Measurements from ENCODE around the gene DFFA.
A peak's percentile ranks its signal among the peaks of the same experiment; 100 is the strongest.
"Not testable (repeated sequence)": the region's sequence is repeated elsewhere in the genome, so short reads cannot be mapped to it uniquely, and the experiment has no call there.

Gene DFFA

DNA sequence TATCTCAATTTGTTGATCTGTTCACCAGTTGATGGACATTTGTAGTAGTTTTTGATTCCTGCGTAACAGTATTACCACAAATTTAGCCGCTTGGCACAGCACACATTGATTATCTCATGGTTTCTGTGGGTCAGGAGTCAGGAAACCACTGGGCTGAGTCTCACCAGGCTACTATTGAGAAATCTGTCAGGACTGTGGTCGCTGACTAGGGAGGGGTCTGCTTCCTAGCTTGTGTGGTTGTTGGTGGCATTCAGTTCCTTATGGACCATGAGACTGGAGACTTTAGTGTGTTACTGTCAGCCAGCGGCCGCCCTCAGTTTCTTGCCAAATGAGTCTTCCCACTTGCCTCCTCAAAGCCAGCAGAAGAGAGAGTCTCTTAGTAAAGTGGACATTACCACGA, 12.2 kb upstream of the DFFA start:
- Histone ChIP-seq H3K27ac (ENCODE audit: insufficient read depth, low read depth, low read length, poor library complexity, severe bottlenecking) (no peak overlapping the region), H3K4me3 (ENCODE audit: insufficient read depth, low read depth, low read length) (no peak overlapping the region), H3K27me3 (ENCODE audit: control insufficient read depth, insufficient read depth, low read length, poor library complexity, severe bottlenecking) (no peaks in the 10 kb centered on the region), H3K36me3 (ENCODE audit: control insufficient read depth, insufficient read depth, low read length) (no peaks in the 10 kb centered on the region), H3K9me3 (ENCODE audit: control insufficient read depth, low read length) (no peaks in the 10 kb centered on the region), H3K4me1 (ENCODE audit: control insufficient read depth, insufficient read depth, low read length) (peaks cover 3% of the 10 kb centered on the region)
- WGBS, 2 experiments: 96 to 97% methylated on average over 6 of the region's 6 CpGs

DNA sequence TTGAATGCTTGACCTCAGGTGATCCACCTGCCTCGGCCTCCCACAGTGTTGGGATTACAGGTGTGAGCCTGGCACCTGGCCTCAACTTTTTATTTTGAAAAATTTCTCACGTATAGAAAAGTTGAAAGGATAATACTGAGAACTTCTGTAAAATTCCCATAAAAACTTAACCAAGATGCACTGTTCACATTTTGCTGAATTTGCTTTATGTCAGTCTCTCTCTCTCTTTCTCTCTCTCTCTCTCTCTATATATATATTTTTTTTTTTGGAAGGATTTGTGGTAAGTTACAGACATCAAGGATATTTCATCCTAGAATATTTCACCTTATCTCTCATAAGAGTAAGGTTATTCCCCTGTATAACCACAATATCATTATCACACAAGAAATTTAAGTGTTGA, 8.3 kb upstream of the DFFA start:
- Histone ChIP-seq H3K4me1 (ENCODE audit: control insufficient read depth, insufficient read depth, low read length) (peaks cover 9% of the 10 kb centered on the region), H3K9me3 (ENCODE audit: control insufficient read depth, low read length) (no peaks in the 10 kb centered on the region), H3K4me3 (ENCODE audit: insufficient read depth, low read depth, low read length) (no peak overlapping the region), H3K27me3 (ENCODE audit: control insufficient read depth, insufficient read depth, low read length, poor library complexity, severe bottlenecking) (no peaks in the 10 kb centered on the region), H3K36me3 (ENCODE audit: control insufficient read depth, insufficient read depth, low read length) (no peaks in the 10 kb centered on the region), H3K27ac (ENCODE audit: insufficient read depth, low read depth, low read length, poor library complexity, severe bottlenecking) (no peak overlapping the region)
- whole genome bisulfite sequencing, 2 experiments: 92 to 95% methylated on average over 2 of the region's 2 CpGs

DNA sequence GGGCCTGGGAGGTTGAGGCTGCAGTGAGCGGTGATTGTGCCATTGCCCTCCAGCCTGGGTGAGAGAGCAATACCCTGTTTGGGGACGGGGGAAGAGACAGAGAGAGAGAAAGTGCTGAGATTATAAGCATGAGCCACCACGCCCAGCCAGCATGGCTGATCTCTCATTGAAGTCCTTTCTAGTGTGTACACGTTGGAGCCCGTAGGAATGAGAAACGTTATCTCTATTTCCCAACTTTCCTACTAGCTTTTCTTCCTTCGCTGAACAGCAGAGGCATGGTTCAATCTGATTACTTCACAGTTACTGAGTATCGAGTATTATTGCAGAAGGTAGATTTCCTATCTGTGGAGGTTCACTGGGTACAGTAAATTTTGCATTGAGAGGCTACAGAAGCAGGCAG, 7.0 kb upstream of the DFFA start:
- Histone ChIP-seq H3K36me3 (ENCODE audit: control insufficient read depth, insufficient read depth, low read length) (no peaks in the 10 kb centered on the region), H3K27me3 (ENCODE audit: control insufficient read depth, insufficient read depth, low read length, poor library complexity, severe bottlenecking) (no peaks in the 10 kb centered on the region), H3K27ac (ENCODE audit: insufficient read depth, low read depth, low read length, poor library complexity, severe bottlenecking) (no peak overlapping the region), H3K4me3 (ENCODE audit: insufficient read depth, low read depth, low read length) (no peak overlapping the region), H3K4me1 (ENCODE audit: control insufficient read depth, insufficient read depth, low read length) (peaks cover 9% of the 10 kb centered on the region), H3K9me3 (ENCODE audit: control insufficient read depth, low read length) (no peaks in the 10 kb centered on the region)
- 79 to 82% methylated on average over 8 of the region's 8 CpGs for WGBS, 2 experiments

DNA sequence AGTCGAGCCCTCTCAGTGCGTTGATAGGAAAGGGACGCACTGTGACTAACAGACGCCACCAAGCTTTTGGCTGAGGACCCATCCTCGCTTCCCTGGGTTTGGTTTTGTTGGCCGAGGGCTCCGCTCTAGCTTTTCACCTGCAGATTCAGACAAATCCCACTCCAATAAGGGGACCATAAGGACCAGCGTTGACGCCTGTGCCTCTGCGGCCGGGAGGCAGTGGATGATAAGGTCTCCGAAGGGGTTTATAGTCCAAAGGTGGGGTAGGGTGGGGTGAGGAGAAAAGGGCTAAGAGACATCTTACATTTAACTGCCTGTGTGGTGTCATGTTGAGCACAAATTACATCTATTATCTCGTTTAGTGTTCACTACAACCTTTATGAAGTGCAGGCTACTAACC, 3.2 kb upstream of the DFFA start:
- H3K27ac ChIP-seq (ENCODE audit: insufficient read depth, low read depth, low read length, poor library complexity, severe bottlenecking): no peak overlapping the region

DNA sequence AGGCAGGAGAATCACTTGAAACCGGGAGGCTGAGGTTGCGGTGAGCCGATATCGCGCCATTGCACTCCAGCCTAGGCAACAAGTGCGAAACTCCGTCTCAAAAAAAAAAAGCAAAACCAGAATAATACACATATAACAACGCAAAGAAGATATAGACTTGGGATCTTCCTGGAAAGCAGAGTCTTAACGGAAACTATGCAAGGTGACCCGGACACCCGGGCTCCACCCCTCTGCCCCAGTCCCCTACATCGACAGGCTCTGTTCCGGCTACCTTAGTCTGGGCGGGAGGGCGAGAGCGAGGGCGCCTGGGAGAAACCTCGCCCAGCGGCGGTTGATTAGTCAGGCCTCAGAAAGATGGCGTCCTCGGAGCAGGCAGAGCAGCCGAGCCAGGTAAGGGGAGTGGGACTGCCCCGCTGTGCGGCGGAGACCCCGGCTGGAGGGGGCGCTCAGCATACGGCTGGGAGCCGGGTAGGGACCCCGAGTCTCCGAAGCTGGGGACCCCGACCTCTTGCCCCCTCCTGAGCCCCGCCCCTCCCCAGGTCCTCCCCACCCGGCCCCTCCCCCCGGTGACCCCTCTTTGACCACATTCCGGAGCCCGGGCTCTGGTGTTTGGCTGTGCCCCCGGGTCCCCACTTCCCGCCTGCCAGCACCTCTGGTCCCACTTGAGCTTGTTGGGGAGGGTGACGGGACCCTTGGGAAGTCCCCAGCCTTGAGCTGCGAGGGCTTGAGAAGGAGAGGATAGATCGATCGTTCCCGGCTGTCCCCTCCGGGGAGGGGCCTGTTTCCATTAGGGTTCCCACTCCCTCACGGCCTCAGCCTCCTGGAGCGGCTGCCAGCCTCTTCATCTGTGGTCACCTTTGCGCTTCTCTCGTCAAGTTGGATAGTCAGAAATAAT, 2.5 kb upstream of the DFFA start, which contains the start of gene PEX14:
Gene PEX14 (plus strand): TSS at position 338 of the 895 bp plus-strand sequence. CDS start 17 bp downstream, at position 355.
- Histone ChIP-seq H3K27ac (ENCODE audit: insufficient read depth, low read depth, low read length, poor library complexity, severe bottlenecking) (peak within 1 kb of the TSS; percentile 31), H3K4me3 (ENCODE audit: insufficient read depth, low read depth, low read length) (peak within 1 kb of the TSS; percentile 93), H3K9me3 (ENCODE audit: control insufficient read depth, low read length) (no peaks in the 10 kb centered on the region), H3K27me3 (ENCODE audit: control insufficient read depth, insufficient read depth, low read length, poor library complexity, severe bottlenecking) (no peaks in the 10 kb centered on the region), H3K4me1 (ENCODE audit: control insufficient read depth, insufficient read depth, low read length) (peaks cover 9% of the 10 kb centered on the region), H3K36me3 (ENCODE audit: control insufficient read depth, insufficient read depth, low read length) (no peaks in the 10 kb centered on the region)
- WGBS, 2 experiments: 14 to 15% methylated on average over 47 to 50 of the region's 50 CpGs

More for the DNA sequence above, 3.2 kb upstream of the DFFA start:
- no peaks in the 10 kb centered on the region for H3K36me3 ChIP-seq (ENCODE audit: control insufficient read depth, insufficient read depth, low read length)
- WGBS, 2 experiments: 3 to 5% methylated on average over 13 of the region's 13 CpGs
- peak overlapping the region; percentile 93 for H3K4me3 ChIP-seq (ENCODE audit: insufficient read depth, low read depth, low read length)
- H3K9me3 ChIP-seq (ENCODE audit: control insufficient read depth, low read length): no peaks in the 10 kb centered on the region
- no peaks in the 10 kb centered on the region for H3K27me3 ChIP-seq (ENCODE audit: control insufficient read depth, insufficient read depth, low read length, poor library complexity, severe bottlenecking)
- H3K4me1 ChIP-seq (ENCODE audit: control insufficient read depth, insufficient read depth, low read length): peaks cover 9% of the 10 kb centered on the region

DNA sequence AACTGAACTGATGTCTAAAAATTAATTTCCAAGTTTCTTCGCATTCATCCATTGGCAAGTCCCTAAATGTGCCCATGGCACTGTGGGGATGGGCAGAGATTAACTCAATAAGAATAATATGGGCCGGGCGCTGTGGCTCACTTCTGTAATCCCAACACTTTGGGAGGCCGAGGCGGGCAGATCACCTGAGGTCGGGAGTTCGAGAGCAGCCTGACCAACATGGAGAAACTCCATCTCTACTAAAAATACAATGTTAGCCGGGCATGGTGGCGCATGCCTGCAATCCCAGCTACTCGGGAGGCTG, 1.9 kb upstream of the DFFA start:
- H3K27me3 ChIP-seq (ENCODE audit: control insufficient read depth, insufficient read depth, low read length, poor library complexity, severe bottlenecking); H3K4me1 ChIP-seq (ENCODE audit: control insufficient read depth, insufficient read depth, low read length); H3K36me3 ChIP-seq (ENCODE audit: control insufficient read depth, insufficient read depth, low read length); H3K9me3 ChIP-seq (ENCODE audit: control insufficient read depth, low read length); H3K4me3 ChIP-seq (ENCODE audit: insufficient read depth, low read depth, low read length); H3K27ac ChIP-seq (ENCODE audit: insufficient read depth, low read depth, low read length, poor library complexity, severe bottlenecking): not testable (repeated sequence)
- 90 to 93% methylated on average over 10 of the region's 10 CpGs for WGBS, 2 experiments

DNA sequence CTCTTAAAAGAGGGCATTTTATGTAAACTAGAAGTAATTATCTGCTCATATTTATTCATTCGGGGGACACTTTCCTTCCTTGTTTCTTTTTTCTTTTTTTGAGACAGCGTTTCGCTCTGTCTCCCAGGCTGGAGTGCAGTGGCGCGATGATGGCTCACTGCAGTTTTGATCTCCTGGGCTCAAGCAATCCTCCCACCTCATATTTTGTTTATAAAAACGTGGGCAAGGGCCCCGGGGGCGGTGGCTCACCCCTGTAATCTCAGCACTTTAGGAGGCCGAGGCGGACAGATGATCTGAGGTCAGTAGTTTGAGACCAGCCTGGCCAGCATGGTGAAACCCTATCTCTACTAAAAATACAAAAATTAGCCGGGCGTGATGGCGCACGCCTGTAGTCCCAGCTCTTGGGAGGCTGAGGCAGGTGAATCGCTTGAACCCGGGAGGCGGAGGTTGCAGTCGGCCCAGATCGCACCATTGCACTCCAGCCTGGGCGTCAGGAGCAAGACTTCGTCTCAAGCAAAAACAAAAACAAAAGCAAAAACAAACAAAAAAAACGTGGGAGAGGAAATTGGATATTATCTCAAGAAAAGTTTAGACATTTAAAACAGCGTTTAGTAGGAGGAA, 926 bp upstream of the DFFA start:
- H3K4me1 ChIP-seq (ENCODE audit: control insufficient read depth, insufficient read depth, low read length): peaks cover 9% of the 10 kb centered on the region
- WGBS, 2 experiments: 93% methylated on average over 22 to 23 of the region's 23 CpGs
- peaks cover under 1% of the 10 kb centered on the region for H3K36me3 ChIP-seq (ENCODE audit: control insufficient read depth, insufficient read depth, low read length)
- H3K4me3 ChIP-seq (ENCODE audit: insufficient read depth, low read depth, low read length): no peak overlapping the region
- H3K27me3 ChIP-seq (ENCODE audit: control insufficient read depth, insufficient read depth, low read length, poor library complexity, severe bottlenecking): no peaks in the 10 kb centered on the region
- H3K27ac ChIP-seq (ENCODE audit: insufficient read depth, low read depth, low read length, poor library complexity, severe bottlenecking): no peak overlapping the region
- no peaks in the 10 kb centered on the region for H3K9me3 ChIP-seq (ENCODE audit: control insufficient read depth, low read length)

DNA sequence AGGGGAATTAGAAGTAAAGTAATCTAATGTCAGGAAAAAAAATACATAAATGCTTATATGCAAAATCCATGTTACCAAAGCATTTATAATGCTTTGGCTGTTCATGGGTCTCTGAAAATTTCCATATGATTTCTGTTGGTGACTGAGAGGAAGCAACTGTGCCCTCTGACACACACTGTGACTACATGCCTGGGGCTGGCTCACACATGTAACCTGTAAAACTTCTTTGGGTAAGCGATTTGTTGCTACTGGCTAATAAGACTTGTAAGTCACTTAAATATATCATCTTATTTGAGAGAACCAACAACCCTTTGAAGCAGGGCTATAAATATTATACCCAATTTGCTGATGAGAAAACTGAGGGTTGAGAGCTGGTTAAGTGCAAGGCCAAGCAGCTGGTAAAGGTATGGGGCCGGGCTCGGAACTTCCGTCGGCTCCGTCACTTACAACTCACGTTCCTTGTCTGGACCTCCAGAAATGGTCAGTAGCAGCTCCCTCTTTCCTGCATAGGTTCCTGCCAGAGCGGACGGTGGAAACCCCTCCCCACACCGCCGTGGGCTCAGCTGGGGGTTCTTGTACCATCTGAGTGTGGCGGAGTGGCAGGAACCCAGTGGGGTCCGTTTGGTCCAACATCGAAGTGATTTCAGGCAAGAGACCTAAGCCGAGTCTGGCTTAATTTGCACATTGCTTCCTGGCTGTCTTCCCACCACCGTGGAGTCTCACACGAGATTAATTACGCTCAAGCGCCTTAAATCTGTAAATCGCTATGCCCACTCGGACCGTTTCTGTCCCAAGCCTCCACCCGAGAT, 714 bp downstream of the DFFA start:
- peaks cover 9% of the 10 kb centered on the region for H3K4me1 ChIP-seq (ENCODE audit: control insufficient read depth, insufficient read depth, low read length)
- no peaks in the 10 kb centered on the region for H3K27me3 ChIP-seq (ENCODE audit: control insufficient read depth, insufficient read depth, low read length, poor library complexity, severe bottlenecking)
- H3K4me3 ChIP-seq (ENCODE audit: insufficient read depth, low read depth, low read length): peak overlapping the region; percentile 51
- no peak overlapping the region for H3K27ac ChIP-seq (ENCODE audit: insufficient read depth, low read depth, low read length, poor library complexity, severe bottlenecking)
- WGBS, 2 experiments: 5 to 6% methylated on average over 22 to 23 of the region's 23 CpGs
- H3K36me3 ChIP-seq (ENCODE audit: control insufficient read depth, insufficient read depth, low read length): peaks cover 10% of the 10 kb centered on the region
- no peaks in the 10 kb centered on the region for H3K9me3 ChIP-seq (ENCODE audit: control insufficient read depth, low read length)

DNA sequence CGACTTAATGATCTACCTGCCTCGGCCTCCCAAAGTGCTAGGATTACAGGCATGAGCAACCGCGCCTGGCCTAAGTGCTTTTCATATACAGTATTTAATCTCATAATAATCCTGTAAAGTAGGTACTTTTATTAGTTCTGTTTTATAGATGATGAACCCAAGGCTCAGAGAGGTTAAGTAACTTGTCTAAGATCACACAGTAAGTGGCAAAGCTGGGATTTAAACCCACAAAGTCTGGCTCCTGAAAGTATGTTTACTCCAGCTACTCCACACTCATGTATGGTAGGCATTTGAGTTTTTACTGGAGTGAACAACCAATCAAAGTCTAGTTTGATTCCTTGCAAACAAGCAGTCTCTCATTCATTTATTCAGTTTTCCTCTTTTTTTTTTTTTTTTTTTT, 2.3 kb downstream of the DFFA start:
- peaks cover 10% of the 10 kb centered on the region for H3K36me3 ChIP-seq (ENCODE audit: control insufficient read depth, insufficient read depth, low read length)

DNA sequence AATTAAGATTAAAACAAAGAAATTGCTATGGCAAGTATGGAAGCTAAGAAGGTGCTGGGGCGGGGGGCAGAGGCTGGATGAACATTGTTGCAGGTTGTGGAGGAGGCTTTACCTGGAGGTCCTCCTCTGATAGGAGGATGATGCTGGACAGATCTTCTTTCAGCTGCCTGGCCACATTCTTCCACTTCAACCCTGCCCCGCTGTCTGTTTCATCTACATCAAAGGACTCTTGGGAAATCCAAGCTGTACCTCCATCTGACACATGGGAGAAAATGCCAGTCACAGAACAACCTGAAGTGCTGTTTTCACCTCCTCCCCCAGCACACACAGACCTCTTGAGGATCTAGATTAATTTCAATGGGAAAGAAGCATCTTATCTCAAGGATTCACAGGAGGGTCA, 5.3 kb downstream of the DFFA start:
- Histone ChIP-seq H3K36me3 (ENCODE audit: control insufficient read depth, insufficient read depth, low read length) (peaks cover 26% of the 10 kb centered on the region), H3K4me1 (ENCODE audit: control insufficient read depth, insufficient read depth, low read length) (no peaks in the 10 kb centered on the region), H3K27me3 (ENCODE audit: control insufficient read depth, insufficient read depth, low read length, poor library complexity, severe bottlenecking) (no peaks in the 10 kb centered on the region), H3K27ac (ENCODE audit: insufficient read depth, low read depth, low read length, poor library complexity, severe bottlenecking) (no peak overlapping the region), H3K4me3 (ENCODE audit: insufficient read depth, low read depth, low read length) (no peak overlapping the region), H3K9me3 (ENCODE audit: control insufficient read depth, low read length) (no peaks in the 10 kb centered on the region)
- WGBS, 2 experiments: 98% methylated on average over 2 of the region's 2 CpGs

More for the DNA sequence above, 2.3 kb downstream of the DFFA start:
- H3K4me1 ChIP-seq (ENCODE audit: control insufficient read depth, insufficient read depth, low read length): no peaks in the 10 kb centered on the region
- H3K4me3 ChIP-seq (ENCODE audit: insufficient read depth, low read depth, low read length): no peak overlapping the region
- no peak overlapping the region for H3K27ac ChIP-seq (ENCODE audit: insufficient read depth, low read depth, low read length, poor library complexity, severe bottlenecking)
- H3K27me3 ChIP-seq (ENCODE audit: control insufficient read depth, insufficient read depth, low read length, poor library complexity, severe bottlenecking): no peaks in the 10 kb centered on the region
- WGBS, 2 experiments: 96 to 100% methylated on average over 3 to 4 of the region's 4 CpGs
- H3K9me3 ChIP-seq (ENCODE audit: control insufficient read depth, low read length): no peaks in the 10 kb centered on the region

All from ectodermal cell (in vitro differentiated cells).